Parathyroid adenoma (tissue), 2 donors: ENCODE data around the gene JOSD1.

Experiments used
- H2AFZ ChIP-seq: fragments of 300-600 bp; sonication (generic); one replicate; pipeline ENCODE4 v1.7.0; 2017; ENCODE audit warnings: antibody characterized with exemption, mild to moderate bottlenecking
- H3K27ac ChIP-seq: fragments of 300-600 bp; sonication (generic); one replicate; pipeline ENCODE4 v1.7.0; 2017
- H3K27me3 ChIP-seq: fragments of 300-600 bp; sonication (generic); one replicate; pipeline ENCODE4 v1.7.0; 2017; ENCODE audit warnings: low read length; ENCODE audit not compliant: control insufficient read depth, insufficient read depth
- H3K36me3 ChIP-seq: fragments of 300-600 bp; sonication (generic); one replicate; pipeline ENCODE4 v1.7.0; 2017; ENCODE audit warnings: low read length; ENCODE audit not compliant: control insufficient read depth, insufficient read depth
- H3K4me1 ChIP-seq: fragments of 300-600 bp; sonication (generic); one replicate; pipeline ENCODE4 v1.7.0; 2017; ENCODE audit warnings: control low read depth
- H3K4me2 ChIP-seq: fragments of 300-600 bp; sonication (generic); one replicate; pipeline ENCODE4 v1.7.0; 2017; ENCODE audit warnings: low read length
- H3K4me3 ChIP-seq: fragments of 300-600 bp; sonication (generic); one replicate; pipeline ENCODE4 v1.7.0; 2017; ENCODE audit warnings: low read depth, low read length
- H3K79me2 ChIP-seq: fragments of 300-600 bp; sonication (generic); one replicate; pipeline ENCODE4 v1.7.0; 2017; ENCODE audit warnings: control low read depth
- H3K9ac ChIP-seq: fragments of 300-600 bp; sonication (generic); one replicate; pipeline ENCODE4 v1.7.0; 2017; ENCODE audit warnings: mild to moderate bottlenecking
- H3K9me3 ChIP-seq: fragments of 300-600 bp; sonication (generic); one replicate; pipeline ENCODE4 v1.7.0; 2017; ENCODE audit warnings: low read length; ENCODE audit not compliant: control insufficient read depth
- TF ChIP-seq, protein P1 (sequence below): fragments of 300-600 bp; sonication (generic); IDR thresholded peaks from one replicate; pipeline ENCODE4 v1.7.0; 2017; ENCODE audit warnings: antibody characterized with exemption, mild to moderate bottlenecking
- donor health status: primary hyperparathyroidism.

Gene JOSD1

GRCh38 chr22:38706901-38707195 is 6.1 kb upstream of the JOSD1 start:
- Histone ChIP-seq H3K27ac (peak overlapping the region; percentile 79), H3K4me2 (peak overlapping the region; percentile 74), H3K27me3 (no peaks in the 10 kb centered on the region), H3K4me3 (peak overlapping the region; percentile 73), H3K79me2 (peaks cover 22% of the 10 kb centered on the region), H3K9me3 (no peaks in the 10 kb centered on the region), H2AFZ (peak overlapping the region; percentile 66), H3K4me1 (peaks cover 5% of the 10 kb centered on the region), H3K36me3 (no peaks in the 10 kb centered on the region), H3K9ac (no peak overlapping the region)
- TF ChIP-seq, protein P1, sequence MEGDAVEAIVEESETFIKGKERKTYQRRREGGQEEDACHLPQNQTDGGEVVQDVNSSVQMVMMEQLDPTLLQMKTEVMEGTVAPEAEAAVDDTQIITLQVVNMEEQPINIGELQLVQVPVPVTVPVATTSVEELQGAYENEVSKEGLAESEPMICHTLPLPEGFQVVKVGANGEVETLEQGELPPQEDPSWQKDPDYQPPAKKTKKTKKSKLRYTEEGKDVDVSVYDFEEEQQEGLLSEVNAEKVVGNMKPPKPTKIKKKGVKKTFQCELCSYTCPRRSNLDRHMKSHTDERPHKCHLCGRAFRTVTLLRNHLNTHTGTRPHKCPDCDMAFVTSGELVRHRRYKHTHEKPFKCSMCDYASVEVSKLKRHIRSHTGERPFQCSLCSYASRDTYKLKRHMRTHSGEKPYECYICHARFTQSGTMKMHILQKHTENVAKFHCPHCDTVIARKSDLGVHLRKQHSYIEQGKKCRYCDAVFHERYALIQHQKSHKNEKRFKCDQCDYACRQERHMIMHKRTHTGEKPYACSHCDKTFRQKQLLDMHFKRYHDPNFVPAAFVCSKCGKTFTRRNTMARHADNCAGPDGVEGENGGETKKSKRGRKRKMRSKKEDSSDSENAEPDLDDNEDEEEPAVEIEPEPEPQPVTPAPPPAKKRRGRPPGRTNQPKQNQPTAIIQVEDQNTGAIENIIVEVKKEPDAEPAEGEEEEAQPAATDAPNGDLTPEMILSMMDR: no peak

DNA sequence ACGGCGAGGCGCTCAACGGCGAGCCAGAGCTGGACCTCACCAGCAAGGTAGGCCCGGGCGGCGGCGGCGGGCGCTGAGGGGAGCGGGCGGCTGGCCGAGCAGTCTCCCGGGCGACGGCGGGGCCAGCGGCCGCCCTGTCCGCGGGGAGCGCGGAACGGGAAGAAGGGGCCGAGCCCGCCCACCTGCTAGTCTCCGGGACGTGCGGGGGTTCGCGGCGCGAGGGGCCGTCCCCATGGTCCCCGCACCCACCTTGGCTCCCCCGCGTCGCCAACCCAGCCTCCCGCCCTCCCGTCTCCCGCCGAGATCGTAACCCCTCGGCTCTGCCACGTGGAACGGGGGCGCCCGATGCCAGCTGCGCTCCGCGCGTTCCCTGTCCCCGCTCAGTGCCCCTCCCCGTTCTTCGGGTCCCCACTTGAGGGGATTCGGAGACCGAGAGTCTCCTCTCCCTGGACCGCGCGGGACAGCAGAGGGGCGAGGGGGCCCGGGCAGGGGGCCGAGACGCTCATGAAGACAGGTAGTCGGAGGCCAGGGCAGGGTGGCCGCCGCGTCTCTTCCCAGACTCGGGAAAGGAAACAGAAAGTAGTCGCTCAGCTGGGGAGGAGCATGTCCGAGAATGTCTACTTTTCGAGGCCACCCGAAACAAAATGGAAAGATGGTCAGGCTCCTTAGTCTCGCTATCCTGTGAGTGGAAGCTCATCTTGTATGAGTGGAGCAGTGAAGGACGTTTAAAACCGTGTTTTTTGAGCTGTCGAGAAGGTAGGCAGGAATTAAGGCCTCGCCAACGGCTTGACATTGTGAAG is 5.6 kb upstream of the JOSD1 start:
- Histone ChIP-seq H3K9me3 (no peaks in the 10 kb centered on the region), H3K4me1 (peaks cover 5% of the 10 kb centered on the region)
- TF ChIP-seq, protein P1: no peak

GRCh38 chr22:38705235-38706100 is 4.7 kb upstream of the JOSD1 start, which contains the start of gene GTPBP1:
GTPBP1 (plus strand) TSS chr22:38705944; CDS start chr22:38705956, 12 bp downstream.
- H3K4me2 ChIP-seq: peak within 1 kb of the TSS; percentile 74

More for the DNA sequence above, 5.6 kb upstream of the JOSD1 start:
- H2AFZ ChIP-seq: peak overlapping the region; percentile 81
- H3K4me2 ChIP-seq: peak overlapping the region; percentile 74
- H3K9ac ChIP-seq: peak overlapping the region; percentile 50
- no peaks in the 10 kb centered on the region for H3K36me3 ChIP-seq
- peaks cover 22% of the 10 kb centered on the region for H3K79me2 ChIP-seq
- H3K4me3 ChIP-seq: peak overlapping the region; percentile 73
- no peaks in the 10 kb centered on the region for H3K27me3 ChIP-seq
- H3K27ac ChIP-seq: peak overlapping the region; percentile 79

DNA sequence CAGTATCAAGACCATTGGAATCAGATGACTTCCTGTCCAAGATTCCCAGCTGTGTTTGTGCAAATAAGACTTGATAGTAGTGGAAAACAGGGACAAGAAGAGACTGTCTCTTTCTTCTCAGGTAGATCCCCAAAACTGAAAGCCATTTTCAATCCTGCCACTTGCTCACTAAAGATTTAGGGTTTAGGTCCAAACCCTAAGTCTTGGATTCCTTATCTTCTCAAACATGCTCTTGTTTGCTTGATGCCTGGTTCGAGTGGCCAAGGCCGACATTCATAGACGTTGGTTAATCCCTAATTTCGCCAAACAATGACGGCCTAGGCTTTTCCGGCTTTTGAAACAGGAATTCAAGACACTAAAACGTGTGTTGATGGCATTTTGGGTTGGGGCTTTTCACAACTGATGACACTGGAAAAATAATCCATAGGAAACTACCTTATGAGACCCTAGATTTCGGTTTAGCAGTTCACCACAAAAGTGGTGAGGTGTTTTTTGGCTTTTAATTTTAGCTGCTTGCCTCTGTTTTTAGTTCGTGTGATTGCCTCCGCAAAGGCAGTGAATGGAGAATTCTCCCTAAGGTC is 4.0 kb upstream of the JOSD1 start:
- peaks cover 5% of the 10 kb centered on the region for H3K4me1 ChIP-seq
- no peaks in the 10 kb centered on the region for H3K36me3 ChIP-seq
- peak overlapping the region; percentile 79 for H3K27ac ChIP-seq

More at GRCh38 chr22:38705235-38706100, 4.7 kb upstream of the JOSD1 start, which contains the start of gene GTPBP1:
- Histone ChIP-seq H3K9me3 (no peaks in the 10 kb centered on the region), H3K4me3 (peak within 1 kb of the TSS; percentile 73), H2AFZ (peak within 1 kb of the TSS; percentile 81), H3K27me3 (no peaks in the 10 kb centered on the region), H3K36me3 (no peaks in the 10 kb centered on the region), H3K9ac (peak within 1 kb of the TSS; percentile 50), H3K79me2 (peaks cover 22% of the 10 kb centered on the region), H3K27ac (peak within 1 kb of the TSS; percentile 79), H3K4me1 (peaks cover 5% of the 10 kb centered on the region)
- TF ChIP-seq, protein P1: no peak

More for the DNA sequence above, 4.0 kb upstream of the JOSD1 start:
- Histone ChIP-seq H3K4me3 (peak overlapping the region; percentile 73), H3K4me2 (peak overlapping the region; percentile 73), H3K9me3 (no peaks in the 10 kb centered on the region), H3K79me2 (peaks cover 23% of the 10 kb centered on the region), H3K27me3 (no peaks in the 10 kb centered on the region), H3K9ac (no peak overlapping the region), H2AFZ (peak overlapping the region; percentile 59)
- TF ChIP-seq, protein P1: no peak
